ENCODE measurements around the gene ADAR. TPM values are rescaled to one million over a fixed set of nuclear protein-coding genes. Genes with fewer than 3 reads are reported as not detected.

Gene ADAR
- total RNA-seq, 1 donor, result 169 TPM

DNA sequence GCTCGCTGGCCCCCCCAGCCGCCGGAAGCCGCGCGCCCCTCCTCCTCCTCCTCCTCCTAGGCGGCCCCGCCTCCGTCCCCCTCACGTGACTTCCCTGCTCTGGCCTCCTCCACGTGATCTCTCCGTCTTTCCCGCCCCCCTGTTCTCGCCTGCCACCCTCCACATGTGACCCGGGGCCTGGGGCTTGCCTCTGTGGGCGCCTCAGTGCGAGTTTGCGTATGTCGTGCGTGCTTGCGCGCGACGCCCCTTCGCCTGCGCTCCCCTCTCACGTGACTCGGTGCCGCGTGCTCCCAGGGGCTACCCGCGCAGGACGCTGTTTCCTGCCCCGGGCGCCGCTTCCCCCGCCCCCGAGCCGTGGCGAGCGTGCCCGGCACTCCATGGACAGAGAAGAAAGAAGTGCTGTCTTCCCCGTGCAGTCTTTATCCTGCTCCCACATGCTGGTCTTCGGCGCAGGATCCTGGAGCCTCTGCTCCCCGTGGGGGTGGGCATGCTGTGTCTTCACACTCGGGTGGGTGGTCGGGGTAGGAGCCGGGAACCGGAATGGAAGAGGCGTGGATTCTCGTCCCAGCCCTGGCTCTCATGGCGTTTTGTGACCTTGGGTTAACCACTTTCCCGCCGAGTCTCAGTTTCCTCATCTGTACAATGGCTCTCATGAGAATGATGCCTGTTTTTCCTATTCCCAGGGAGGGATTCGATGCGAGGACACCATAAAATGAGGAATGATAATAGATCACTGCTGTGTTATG lies 49.1 kb downstream of the ADAR start:
- Histone ChIP-seq H3K4me1 (ENCODE audit: insufficient read depth, low read length) (peaks cover 29% of the 10 kb centered on the region), H3K9me3 (ENCODE audit: low read depth, low read length) (no peaks in the 10 kb centered on the region), H3K27me3 (ENCODE audit: insufficient read depth, low read length) (no peaks in the 10 kb centered on the region), H3K4me3 (ENCODE audit: low read length) (peak overlapping the region; percentile 48)

DNA sequence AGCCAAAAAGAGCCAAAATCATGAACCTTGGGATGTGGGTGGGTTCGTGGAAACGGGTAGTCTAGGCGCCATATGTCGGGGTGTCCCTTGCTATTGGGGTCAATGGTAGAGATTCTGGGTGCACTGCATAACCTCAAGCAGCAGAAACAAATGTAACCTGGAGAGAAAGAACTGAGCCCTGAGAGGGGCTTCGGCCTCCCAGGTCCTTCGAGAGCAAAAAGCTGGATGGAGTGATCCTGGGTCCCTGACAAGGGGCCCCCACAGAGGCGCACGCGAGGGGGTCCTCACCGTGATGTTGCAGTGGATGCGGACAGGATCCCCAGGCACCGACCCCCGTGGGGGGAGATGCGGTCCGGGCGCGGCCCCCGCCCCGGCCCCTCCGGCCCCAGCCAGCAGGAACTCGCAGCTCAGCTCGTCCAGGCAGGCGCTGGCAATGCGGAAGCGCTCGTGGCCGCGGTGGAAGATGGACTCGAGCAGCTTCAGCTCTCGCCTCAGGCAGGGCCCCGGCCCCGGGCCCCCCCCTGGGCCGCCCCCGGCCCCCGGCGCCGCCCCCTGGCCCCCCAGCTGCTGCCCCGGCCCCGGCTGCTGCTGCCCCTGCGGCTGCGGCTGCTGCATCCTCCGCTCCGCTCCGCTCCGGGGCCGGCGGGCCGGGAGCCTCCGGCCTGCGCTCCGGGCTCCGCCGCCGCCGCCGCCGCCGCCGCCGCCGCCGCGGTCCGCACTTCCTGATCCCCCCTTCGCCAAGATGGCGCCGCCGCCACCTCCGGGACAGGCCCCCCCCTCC lies 49.9 kb downstream of the ADAR start, which contains the start of gene UBE2Q1:
TSS of gene UBE2Q1 (minus strand) at position 724 of the 781 bp plus-strand sequence. CDS start at position 615, 109 bp downstream.
- H3K4me1 ChIP-seq (ENCODE audit: insufficient read depth, low read length), result peaks cover 29% of the 10 kb centered on the region
- peak within 1 kb of the TSS; percentile 73 for H3K4me3 ChIP-seq (ENCODE audit: low read length)
- no peaks in the 10 kb centered on the region for H3K27me3 ChIP-seq (ENCODE audit: insufficient read depth, low read length)
- H3K9me3 ChIP-seq (ENCODE audit: low read depth, low read length), result no peaks in the 10 kb centered on the region

DNA sequence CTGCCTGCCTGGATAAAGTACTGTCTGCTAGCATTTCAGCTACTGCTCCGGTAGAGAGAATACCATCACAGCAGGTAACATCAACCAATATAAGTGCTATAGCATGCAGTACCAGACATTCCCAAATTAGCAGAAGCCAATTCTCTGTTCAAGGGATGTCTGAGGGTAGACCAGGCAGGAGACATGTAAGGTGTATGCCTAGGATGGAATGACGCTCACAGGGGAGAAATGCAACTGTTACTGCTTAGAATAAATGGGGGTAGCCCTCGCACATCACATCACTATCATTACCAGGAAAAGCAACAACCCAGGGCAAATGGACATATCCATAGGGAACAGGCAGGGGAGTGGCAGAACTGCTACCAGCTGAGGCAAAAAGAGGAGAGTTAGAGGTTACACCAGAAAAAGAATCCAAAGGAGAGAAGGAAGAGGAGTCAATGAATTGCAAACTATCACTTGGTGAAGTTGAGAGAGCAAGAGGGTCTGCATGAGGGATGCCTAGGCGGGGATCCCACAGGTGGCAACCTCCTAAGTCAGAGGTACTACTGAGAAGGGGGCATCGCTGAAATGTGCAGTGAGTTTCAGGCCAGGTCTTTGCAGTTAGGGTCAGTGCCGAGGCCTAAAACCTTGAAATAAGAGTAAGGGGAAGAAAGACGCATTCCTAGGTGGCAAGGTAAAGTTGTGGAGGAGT lies 50.6 kb downstream of the ADAR start:
- Histone ChIP-seq H3K27me3 (ENCODE audit: insufficient read depth, low read length) (no peaks in the 10 kb centered on the region), H3K9me3 (ENCODE audit: low read depth, low read length) (no peaks in the 10 kb centered on the region), H3K4me3 (ENCODE audit: low read length) (peak overlapping the region; percentile 73), H3K4me1 (ENCODE audit: insufficient read depth, low read length) (peaks cover 29% of the 10 kb centered on the region)

DNA sequence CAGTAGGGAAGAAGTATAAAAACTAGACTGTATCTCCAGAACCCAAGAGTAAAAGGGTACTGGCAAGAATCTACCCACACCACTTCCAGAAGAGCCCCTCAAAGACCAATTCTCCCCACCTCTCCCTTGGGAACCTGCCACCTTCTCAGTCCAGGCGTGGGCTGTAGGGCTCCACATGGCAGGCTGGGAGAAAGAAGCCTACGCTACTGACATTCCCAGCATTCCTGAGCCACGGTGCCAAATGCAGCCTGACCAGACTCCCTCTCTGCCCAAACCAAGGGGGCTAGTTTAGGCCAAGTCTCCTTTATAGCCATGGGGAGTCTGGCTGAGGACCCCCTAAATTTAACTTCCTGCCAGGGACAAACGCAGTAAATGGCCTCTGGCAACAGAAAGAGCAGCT lies 51.6 kb downstream of the ADAR start:
- H3K9me3 ChIP-seq (ENCODE audit: low read depth, low read length), result no peaks in the 10 kb centered on the region
- H3K27me3 ChIP-seq (ENCODE audit: insufficient read depth, low read length), result no peaks in the 10 kb centered on the region
- H3K4me1 ChIP-seq (ENCODE audit: insufficient read depth, low read length), result peaks cover 29% of the 10 kb centered on the region
- H3K4me3 ChIP-seq (ENCODE audit: low read length), result no peak overlapping the region

DNA sequence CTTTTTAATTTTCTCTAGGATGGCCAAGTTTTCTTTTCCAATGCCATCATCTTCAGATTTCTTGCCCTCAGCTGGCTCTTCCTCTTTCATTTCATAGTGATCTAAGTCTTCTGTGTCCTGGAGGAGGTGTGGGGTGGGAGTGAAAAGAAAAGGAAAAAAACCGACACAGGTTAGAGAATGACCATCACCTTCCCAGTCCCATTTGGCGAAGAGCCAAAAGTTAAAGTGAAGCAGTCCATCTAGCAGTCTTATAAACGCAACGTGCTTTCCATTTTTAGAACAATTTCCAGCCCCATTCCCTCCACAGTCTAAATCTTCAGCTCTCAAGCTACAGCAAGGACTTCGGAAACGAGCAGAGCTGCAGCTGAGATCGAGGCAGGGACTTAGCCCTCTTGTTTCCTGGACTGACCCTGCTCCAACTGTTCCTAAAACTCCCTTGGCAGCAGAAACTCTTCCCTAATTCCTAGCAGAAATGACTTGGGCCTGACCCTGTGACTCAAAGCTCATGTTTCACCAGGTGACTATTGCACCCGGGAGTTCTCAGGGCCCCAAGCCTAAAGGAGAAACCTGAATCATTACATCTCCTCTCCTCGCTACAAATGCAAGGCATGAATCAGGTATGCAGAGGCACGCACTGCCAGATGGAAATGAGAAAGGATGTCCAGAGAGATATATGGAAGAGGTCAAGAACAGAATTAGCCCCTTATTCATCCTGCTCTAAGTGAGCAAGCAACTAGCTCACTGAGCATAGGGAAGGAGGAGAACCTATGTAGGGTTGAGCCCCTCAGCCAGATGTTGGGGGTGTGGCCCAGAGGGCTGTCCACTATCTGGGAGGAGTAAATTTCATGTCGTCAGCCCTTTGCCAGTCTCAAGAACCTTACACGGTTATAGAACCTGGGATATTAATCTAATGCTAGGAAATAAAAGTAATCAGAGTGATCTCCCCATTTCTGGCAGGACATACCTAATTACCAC lies 54.6 kb downstream of the ADAR start:
- no peaks in the 10 kb centered on the region for H3K27me3 ChIP-seq (ENCODE audit: insufficient read depth, low read length)

DNA sequence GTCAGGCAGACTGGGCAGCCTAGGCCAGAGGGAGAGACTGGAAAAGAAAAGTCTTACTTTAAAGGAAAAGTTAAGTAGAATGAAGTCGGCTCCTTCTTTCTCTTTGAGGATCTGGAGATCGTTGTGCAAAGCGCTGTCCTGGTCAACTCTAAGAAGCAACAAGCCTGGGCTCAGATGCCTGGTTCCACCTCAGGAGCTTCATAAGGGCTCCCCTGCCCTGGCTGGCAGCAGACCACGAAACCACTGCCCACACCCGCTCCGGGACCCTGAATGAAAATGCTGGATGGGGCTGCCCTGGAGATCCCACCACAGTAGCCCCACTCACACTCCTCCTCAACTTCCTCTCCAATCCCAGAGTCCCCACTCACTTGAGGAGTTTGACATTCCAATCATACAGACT lies 56.0 kb downstream of the ADAR start:
- H3K4me3 ChIP-seq (ENCODE audit: low read length), result no peak overlapping the region
- no peaks in the 10 kb centered on the region for H3K9me3 ChIP-seq (ENCODE audit: low read depth, low read length)
- no peaks in the 10 kb centered on the region for H3K27me3 ChIP-seq (ENCODE audit: insufficient read depth, low read length)
- peaks cover 11% of the 10 kb centered on the region for H3K4me1 ChIP-seq (ENCODE audit: insufficient read depth, low read length)

More for the DNA sequence above, 54.6 kb downstream of the ADAR start:
- no peak overlapping the region for H3K4me3 ChIP-seq (ENCODE audit: low read length)
- peaks cover 20% of the 10 kb centered on the region for H3K4me1 ChIP-seq (ENCODE audit: insufficient read depth, low read length)
- no peaks in the 10 kb centered on the region for H3K9me3 ChIP-seq (ENCODE audit: low read depth, low read length)

DNA sequence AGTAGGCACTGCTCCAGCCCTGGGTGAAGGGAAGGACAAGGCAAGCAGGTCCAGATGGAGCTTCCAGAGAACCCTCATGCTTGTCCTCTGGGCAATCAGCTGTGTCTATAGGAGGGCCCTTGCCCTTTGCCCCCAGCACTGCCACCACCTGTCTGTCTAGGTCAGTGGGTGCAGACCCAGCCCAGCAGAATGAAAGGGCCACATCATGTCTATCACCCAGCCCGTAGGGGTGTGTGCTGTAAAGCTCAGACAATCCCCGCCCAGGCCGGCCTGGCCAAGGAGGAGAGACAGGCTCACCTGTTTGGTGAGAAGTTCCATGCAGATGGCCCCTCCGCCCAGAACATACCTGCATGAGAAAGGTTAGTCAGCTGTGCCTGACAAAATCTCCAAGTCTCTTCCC lies 56.5 kb downstream of the ADAR start:
- Histone ChIP-seq H3K4me3 (ENCODE audit: low read length) (no peak overlapping the region), H3K4me1 (ENCODE audit: insufficient read depth, low read length) (peaks cover 5% of the 10 kb centered on the region), H3K27me3 (ENCODE audit: insufficient read depth, low read length) (no peaks in the 10 kb centered on the region)

DNA sequence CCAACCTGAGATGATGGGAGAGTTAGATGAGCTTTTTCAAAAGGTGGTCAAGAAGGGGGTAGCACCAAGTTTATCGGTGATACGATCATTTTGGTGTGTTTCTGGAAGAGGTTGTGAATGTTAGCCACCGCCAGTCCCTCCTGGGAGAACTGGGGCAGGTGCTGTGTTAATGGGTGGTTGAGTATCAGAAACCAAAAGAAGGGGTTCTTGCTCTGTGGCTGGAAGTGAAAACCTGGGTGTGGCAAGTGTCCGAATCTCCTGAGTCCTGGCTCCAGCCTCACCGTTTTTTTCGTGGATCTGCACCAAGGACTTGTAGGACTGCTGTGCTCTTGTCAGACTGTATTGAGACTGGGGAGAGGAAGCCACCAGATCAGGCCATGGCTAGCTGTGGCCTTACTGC lies 57.3 kb downstream of the ADAR start:
- Histone ChIP-seq H3K4me1 (ENCODE audit: insufficient read depth, low read length) (no peaks in the 10 kb centered on the region), H3K27me3 (ENCODE audit: insufficient read depth, low read length) (no peaks in the 10 kb centered on the region), H3K4me3 (ENCODE audit: low read length) (no peak overlapping the region), H3K9me3 (ENCODE audit: low read depth, low read length) (no peaks in the 10 kb centered on the region)

More for the DNA sequence above, 56.5 kb downstream of the ADAR start:
- H3K9me3 ChIP-seq (ENCODE audit: low read depth, low read length), result no peaks in the 10 kb centered on the region

DNA sequence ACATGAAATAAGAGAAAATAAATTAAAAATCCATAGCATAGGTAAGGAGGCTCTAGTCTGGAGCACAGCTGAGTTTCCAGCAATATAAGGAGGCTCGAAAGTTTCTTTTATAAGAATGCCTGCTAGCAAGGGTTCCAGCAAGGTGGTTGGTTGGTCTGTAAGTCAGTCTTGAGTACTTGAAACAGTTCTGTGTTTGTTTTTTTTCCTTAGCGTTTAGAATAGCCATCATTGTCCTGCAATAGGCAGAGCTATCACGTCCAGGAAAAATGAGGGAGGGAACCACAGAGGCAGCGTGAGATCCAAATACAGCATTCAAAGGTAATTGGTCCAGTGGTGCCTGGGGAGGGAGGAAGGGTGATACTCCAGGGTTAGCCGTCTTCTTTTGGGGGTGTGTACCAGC lies 57.9 kb downstream of the ADAR start:
- H3K4me1 ChIP-seq (ENCODE audit: insufficient read depth, low read length), result no peaks in the 10 kb centered on the region
- H3K4me3 ChIP-seq (ENCODE audit: low read length), result no peak overlapping the region
- no peaks in the 10 kb centered on the region for H3K27me3 ChIP-seq (ENCODE audit: insufficient read depth, low read length)
- H3K9me3 ChIP-seq (ENCODE audit: low read depth, low read length), result no peaks in the 10 kb centered on the region

DNA sequence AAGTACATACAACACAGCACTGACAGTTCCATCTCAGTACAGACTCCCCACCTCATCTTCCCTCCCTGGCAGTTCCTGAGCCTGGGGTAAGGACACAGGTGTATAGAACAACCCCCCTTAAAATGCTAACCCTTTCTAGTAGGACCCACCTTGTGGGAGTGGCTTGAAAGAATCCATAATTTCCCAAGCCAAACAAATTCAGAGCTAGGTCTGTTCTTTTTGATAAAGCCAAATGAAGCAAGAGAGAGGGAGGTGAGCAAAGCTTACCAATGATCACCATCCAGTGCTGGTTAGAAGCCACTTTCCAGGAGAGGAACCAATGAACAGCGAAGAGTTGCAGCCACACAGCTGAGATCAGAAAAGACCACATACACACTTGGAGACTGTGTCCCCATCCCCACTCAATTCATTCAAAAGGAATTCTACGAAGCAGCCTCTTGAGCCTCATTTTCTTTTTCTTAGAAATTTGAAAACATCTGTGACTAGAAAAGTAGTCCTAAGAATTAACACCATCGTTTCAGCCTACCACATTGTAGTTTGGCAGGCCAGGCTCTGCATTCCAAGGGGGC lies 58.7 kb downstream of the ADAR start:
- no peak overlapping the region for H3K4me3 ChIP-seq (ENCODE audit: low read length)
- no peaks in the 10 kb centered on the region for H3K27me3 ChIP-seq (ENCODE audit: insufficient read depth, low read length)
- H3K9me3 ChIP-seq (ENCODE audit: low read depth, low read length), result no peaks in the 10 kb centered on the region
- no peaks in the 10 kb centered on the region for H3K4me1 ChIP-seq (ENCODE audit: insufficient read depth, low read length)

DNA sequence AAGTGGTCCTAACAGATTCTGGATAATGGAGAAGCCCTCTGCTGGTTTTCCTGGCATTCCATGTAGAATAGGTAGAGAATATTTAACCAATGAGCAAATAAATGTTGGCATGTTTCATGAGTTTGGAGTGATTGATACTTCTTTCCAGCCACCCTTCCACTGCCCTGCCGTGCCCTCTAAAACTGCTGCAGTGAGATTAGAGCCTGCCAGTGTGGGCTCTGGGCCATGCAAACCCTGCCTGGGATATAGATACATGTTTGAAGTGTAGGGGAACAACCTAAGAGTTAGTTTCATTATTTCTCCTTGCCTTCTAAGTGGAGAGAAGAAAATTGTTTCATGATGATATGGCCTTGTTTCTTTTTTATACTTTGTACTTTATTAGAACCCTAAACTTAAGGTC lies 60.0 kb downstream of the ADAR start:
- H3K27me3 ChIP-seq (ENCODE audit: insufficient read depth, low read length), result no peaks in the 10 kb centered on the region
- no peaks in the 10 kb centered on the region for H3K9me3 ChIP-seq (ENCODE audit: low read depth, low read length)
- no peak overlapping the region for H3K4me3 ChIP-seq (ENCODE audit: low read length)
- no peaks in the 10 kb centered on the region for H3K4me1 ChIP-seq (ENCODE audit: insufficient read depth, low read length)

DNA sequence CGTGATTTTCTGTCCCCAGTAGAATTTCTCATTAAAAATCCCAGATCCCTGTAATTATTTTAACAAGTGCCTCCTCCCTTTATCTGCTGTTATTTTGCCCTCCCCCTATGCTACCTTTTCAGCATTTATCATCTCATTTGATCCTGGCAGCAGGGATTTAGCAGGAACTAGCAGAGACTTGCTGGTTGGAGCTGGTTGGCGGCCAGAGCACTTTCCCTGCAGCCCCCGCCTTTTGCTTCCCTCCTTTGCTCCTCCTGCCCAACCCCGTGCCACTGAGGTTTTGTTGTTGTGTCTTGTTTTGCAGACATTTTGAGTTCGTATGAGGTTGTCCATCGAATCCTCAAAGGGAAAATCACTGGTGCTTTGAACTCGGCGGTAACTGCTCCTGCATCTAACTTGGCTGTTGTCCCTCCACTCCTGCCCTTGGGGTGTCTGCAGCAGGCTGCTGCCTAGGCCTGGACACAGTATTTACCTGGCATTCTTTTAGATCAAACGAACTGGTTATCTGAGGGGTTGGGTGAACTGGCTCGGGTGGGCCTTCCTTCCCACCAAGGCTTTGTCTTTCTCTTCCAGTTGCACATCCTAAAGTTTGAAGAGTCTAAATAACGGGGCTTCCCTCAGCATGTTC lies 60.8 kb downstream of the ADAR start:
- no peaks in the 10 kb centered on the region for H3K9me3 ChIP-seq (ENCODE audit: low read depth, low read length)
- H3K27me3 ChIP-seq (ENCODE audit: insufficient read depth, low read length), result no peaks in the 10 kb centered on the region
- no peak overlapping the region for H3K4me3 ChIP-seq (ENCODE audit: low read length)
- no peaks in the 10 kb centered on the region for H3K4me1 ChIP-seq (ENCODE audit: insufficient read depth, low read length)

DNA sequence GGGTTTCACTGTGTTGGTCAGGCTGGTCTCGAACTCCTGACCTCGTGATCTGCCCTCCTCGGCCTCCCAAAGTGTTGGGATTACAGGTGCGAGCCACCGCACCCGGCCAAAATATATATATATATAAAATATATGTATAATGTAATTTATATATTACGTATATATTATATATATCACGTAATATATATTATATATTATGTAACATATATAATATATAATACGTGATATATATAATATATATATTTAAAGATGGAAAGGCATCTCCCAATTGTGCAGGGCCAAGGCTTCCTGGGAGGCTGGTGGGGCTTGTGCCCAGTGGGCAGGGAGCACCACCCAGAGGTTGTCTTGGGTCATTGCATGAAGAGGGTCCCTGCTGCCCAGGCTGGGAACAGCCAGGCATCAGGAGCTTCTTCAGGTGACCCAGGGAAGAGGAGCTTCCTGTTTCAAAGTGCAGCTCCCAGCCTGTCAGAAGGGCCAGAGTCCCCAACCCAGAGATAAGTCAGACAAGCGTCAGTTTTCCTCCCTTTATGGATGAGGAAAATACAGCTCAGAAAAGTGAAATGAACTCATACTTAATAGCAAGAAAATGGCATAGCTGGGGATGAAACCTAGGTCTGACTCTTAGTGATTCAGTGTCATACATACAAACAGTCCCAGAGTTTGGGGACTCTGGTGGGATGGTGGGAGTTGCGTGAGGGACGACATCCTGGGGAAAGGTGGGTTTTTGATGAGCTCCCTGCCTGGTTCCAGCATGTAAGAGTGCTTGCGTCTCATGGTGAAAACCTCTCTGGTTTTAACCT lies 61.5 kb downstream of the ADAR start:
- Histone ChIP-seq H3K4me1 (ENCODE audit: insufficient read depth, low read length) (no peaks in the 10 kb centered on the region), H3K27me3 (ENCODE audit: insufficient read depth, low read length) (no peaks in the 10 kb centered on the region), H3K4me3 (ENCODE audit: low read length) (no peak overlapping the region), H3K9me3 (ENCODE audit: low read depth, low read length) (no peaks in the 10 kb centered on the region)

All from mononuclear cell (primary cell).